MCF 10A (cell line): Measurements from ENCODE around the gene CCDC188. TPM values are rescaled to one million over a fixed set of nuclear protein-coding genes. Genes with fewer than 3 reads are reported as not detected.
A peak's percentile ranks its signal among the peaks of the same experiment; 100 is the strongest.

Experiments
- BruUV-seq: library from RNA; stranded (reverse); fragments of 400-500 nt; replicated peaks from 2 replicates; lab custom pipeline; 2021; lab: Mats Ljungman, UMichigan
- CTCF ChIA-PET: fragments of 300-600 bp; sonication (Branson Sonifier 250); formaldehyde crosslinking; extraction: SDS; loops from one replicate; lab custom pipeline; 2021; ENCODE audit warnings: antibody characterized with exemption, inconsistent platforms; lab: Yijun Ruan, JAX
- POLR2A ChIA-PET: fragments of 300-600, 350-650 bp; sonication (Branson Sonifier 250); formaldehyde crosslinking; extraction: SDS; loops from one replicate; lab custom pipeline; 2020; ENCODE audit warnings: antibody characterized with exemption, inconsistent platforms; lab: Yijun Ruan, JAX
- DNase-seq: peaks from one replicate; pipeline ENCODE4 v3.0.0-alpha.2; 2018; ENCODE audit not compliant: unreplicated experiment
- H3K27ac Mint-ChIP-seq: one replicate; pipeline ENCODE4 v1.8.0; 2022; ENCODE audit warnings: mild to moderate bottlenecking, low read depth, mixed read lengths; ENCODE audit not compliant: unreplicated experiment
- H3K27me3 Mint-ChIP-seq: one replicate; pipeline ENCODE4 v1.8.0; 2022; ENCODE audit warnings: mixed read lengths; ENCODE audit not compliant: insufficient read depth, unreplicated experiment
- H3K36me3 Mint-ChIP-seq: one replicate; pipeline ENCODE4 v1.8.0; 2022; ENCODE audit warnings: mild to moderate bottlenecking, moderate library complexity, mixed read lengths; ENCODE audit not compliant: insufficient read depth, unreplicated experiment
- H3K4me1 Mint-ChIP-seq: one replicate; pipeline ENCODE4 v1.8.0; 2022; ENCODE audit warnings: mixed read lengths; ENCODE audit not compliant: insufficient read depth, unreplicated experiment
- H3K4me3 Mint-ChIP-seq: one replicate; pipeline ENCODE4 v1.8.0; 2022; ENCODE audit warnings: mild to moderate bottlenecking, moderate library complexity, mixed read lengths; ENCODE audit not compliant: unreplicated experiment
- H3K9me3 Mint-ChIP-seq: one replicate; pipeline ENCODE4 v1.8.0; 2022; ENCODE audit warnings: mixed read lengths; ENCODE audit not compliant: unreplicated experiment
- intact Hi-C: fragments of 100-400 bp; cut with micrococcal nuclease; formaldehyde crosslinking; loops from 2 replicates; pipeline ENCODE4 v1.14.1; 2022
- total RNA-seq: library from RNA; stranded (reverse); gene quantifications from 2 replicates; pipeline ENCODE4 v1.2.3, GENCODE V29; 2022
- TF ChIP-seq, protein P1 (sequence below): fragments of 200-600 bp; IDR thresholded peaks from one replicate; pipeline ENCODE4 v1.8.0; 2022; ENCODE audit warnings: antibody characterized with exemption, mild to moderate bottlenecking; ENCODE audit not compliant: unreplicated experiment

CCDC188 gene
- total RNA-seq, 1 experiment from 2014 or later: 0.70 TPM

DNA sequence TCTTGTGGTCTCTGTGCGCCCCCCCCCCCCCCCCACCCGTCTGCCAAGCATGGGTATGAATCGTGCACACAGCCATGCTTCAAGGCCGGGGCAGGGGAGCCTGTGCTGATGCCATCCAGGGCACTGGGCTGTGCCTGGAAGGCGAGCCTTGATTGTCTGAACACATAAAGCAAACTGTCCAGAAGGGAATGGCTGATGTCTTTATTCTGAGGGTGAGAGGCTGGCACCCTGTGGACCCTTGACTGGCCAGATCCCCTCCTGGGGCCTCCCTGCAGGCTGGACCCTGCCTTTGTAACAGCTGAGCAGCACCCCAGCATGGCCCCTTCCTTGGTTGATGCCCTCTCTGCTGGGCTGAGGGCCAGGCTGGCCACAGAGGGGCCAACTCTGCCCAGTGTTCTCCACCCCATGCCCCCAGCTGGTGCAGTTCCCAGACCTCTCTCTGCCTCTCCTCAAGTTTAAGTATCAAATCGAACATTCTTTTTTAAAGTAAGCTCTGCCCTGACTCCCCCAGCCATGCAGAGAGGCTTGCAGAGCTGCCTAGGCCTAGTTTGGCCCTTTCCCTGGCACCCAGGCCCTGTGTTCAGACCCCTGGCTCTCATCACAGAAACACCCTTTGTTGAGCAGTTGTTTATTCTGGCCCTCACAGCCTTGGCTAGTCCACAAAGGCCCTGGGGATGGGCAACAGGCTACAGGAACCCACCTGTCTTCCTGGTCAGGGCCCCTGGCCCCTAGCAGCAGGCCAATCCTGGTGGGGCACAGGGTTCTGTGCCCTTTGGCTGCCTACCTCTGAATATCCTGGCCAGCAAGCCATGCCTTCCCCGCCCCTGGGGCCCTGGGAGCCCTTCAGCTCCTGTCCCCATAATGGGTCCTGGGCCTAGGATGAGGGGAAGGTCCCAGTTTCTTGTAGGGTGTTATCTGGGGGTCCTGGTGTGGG, 38.9 kb downstream of the CCDC188 start:
- H3K4me1 Mint-ChIP-seq: peaks cover 5% of the 10 kb centered on the region
- TF ChIP-seq, protein P1, sequence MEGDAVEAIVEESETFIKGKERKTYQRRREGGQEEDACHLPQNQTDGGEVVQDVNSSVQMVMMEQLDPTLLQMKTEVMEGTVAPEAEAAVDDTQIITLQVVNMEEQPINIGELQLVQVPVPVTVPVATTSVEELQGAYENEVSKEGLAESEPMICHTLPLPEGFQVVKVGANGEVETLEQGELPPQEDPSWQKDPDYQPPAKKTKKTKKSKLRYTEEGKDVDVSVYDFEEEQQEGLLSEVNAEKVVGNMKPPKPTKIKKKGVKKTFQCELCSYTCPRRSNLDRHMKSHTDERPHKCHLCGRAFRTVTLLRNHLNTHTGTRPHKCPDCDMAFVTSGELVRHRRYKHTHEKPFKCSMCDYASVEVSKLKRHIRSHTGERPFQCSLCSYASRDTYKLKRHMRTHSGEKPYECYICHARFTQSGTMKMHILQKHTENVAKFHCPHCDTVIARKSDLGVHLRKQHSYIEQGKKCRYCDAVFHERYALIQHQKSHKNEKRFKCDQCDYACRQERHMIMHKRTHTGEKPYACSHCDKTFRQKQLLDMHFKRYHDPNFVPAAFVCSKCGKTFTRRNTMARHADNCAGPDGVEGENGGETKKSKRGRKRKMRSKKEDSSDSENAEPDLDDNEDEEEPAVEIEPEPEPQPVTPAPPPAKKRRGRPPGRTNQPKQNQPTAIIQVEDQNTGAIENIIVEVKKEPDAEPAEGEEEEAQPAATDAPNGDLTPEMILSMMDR: no peak
- ChIA-PET POLR2A (interaction anchor here (0.7 kb wide), 1 partner anchor 98 kb away, joined by 3 read pairs; no protein-coding TSS in a partner anchor), CTCF (interaction anchor here (0.7 kb wide), 1 partner anchor 51 kb away, joined by 5 read pairs; no protein-coding TSS in a partner anchor)
- no peak overlapping the region for H3K27ac Mint-ChIP-seq
- intact Hi-C loops: loop anchor here (10.0 kb wide), 1 partner anchor 137 kb away; no protein-coding TSS in a partner anchor
- no peak for DNase-seq
- no peaks in the 10 kb centered on the region for H3K27me3 Mint-ChIP-seq
- BruUV-seq: no TSS peak
- peaks cover 66% of the 10 kb centered on the region for H3K36me3 Mint-ChIP-seq
- no peaks in the 10 kb centered on the region for H3K9me3 Mint-ChIP-seq
- no peak overlapping the region for H3K4me3 Mint-ChIP-seq

- ChIA-PET CTCF (interaction anchor here (0.7 kb wide), 1 partner anchor 50 kb away, joined by 5 read pairs; no protein-coding TSS in a partner anchor), POLR2A (interaction anchor here (0.7 kb wide), 1 partner anchor 467 kb away, joined by 3 read pairs; no protein-coding TSS in a partner anchor)
- no peaks in the 10 kb centered on the region for H3K27me3 Mint-ChIP-seq
- DNase-seq: peak; percentile 27
- TF ChIP-seq, protein P1: no peak
- H3K36me3 Mint-ChIP-seq: peaks cover 74% of the 10 kb centered on the region
- H3K27ac Mint-ChIP-seq: no peak overlapping the region
- BruUV-seq: no TSS peak
- H3K4me1 Mint-ChIP-seq: peaks cover 5% of the 10 kb centered on the region
- no peaks in the 10 kb centered on the region for H3K9me3 Mint-ChIP-seq
- H3K4me3 Mint-ChIP-seq: no peak overlapping the region
- intact Hi-C loops: loop anchor here (10.0 kb wide), 1 partner anchor 136 kb away; no protein-coding TSS in a partner anchor
Measured at GRCh38 chr22:20111045-20111688, 39.7 kb downstream of the CCDC188 start.

- intact Hi-C loops: loop anchor here (10.0 kb wide), 1 partner anchor 136 kb away; no protein-coding TSS in a partner anchor
- ChIA-PET POLR2A (interaction anchor here (0.7 kb wide), 1 partner anchor 466 kb away, joined by 3 read pairs; no protein-coding TSS in a partner anchor), CTCF (interaction anchor here (0.6 kb wide), 1 partner anchor 103 kb away, joined by 3 read pairs; no protein-coding TSS in a partner anchor)
- H3K36me3 Mint-ChIP-seq: peaks cover 76% of the 10 kb centered on the region
- TF ChIP-seq, protein P1: no peak
- H3K9me3 Mint-ChIP-seq: no peaks in the 10 kb centered on the region
- BruUV-seq: no TSS peak
- peaks cover 4% of the 10 kb centered on the region for H3K4me1 Mint-ChIP-seq
- DNase-seq: no peak
- H3K4me3 Mint-ChIP-seq: no peak overlapping the region
- H3K27ac Mint-ChIP-seq: no peak overlapping the region
- no peaks in the 10 kb centered on the region for H3K27me3 Mint-ChIP-seq
Measured at GRCh38 chr22:20110359-20110985, 40.4 kb downstream of the CCDC188 start.
